GM19043 (cell line): ENCODE data around the gene BMPR2.
"Not testable (repeated sequence)": the region's sequence is repeated elsewhere in the genome, so short reads cannot be mapped to it uniquely, and the experiment has no call there.

Source experiments
- ATAC-seq: cut with Tn5 transposase; IDR thresholded peaks from one replicate; pipeline ENCODE4 v1.9.1; 2021; ENCODE audit warnings: low read depth; ENCODE audit not compliant: unreplicated experiment

The BMPR2 gene

DNA sequence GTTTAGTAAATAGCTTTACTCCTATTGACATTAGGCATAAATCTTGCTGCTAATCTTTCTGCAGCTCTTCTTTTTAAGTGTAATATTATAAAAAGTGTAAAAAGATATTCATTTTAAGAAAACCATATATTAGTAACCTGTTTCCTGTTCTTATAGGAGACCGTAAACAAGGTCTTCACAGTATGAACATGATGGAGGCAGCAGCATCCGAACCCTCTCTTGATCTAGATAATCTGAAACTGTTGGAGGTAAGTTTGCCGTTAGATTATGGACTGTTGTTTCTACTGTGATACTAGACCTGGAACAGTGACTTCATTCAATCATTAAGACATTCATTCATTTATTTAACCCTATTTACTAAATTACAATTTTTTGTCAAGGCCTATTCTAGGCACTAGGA, 138.6 kb downstream of the BMPR2 start:
- ATAC-seq, result no peak

DNA sequence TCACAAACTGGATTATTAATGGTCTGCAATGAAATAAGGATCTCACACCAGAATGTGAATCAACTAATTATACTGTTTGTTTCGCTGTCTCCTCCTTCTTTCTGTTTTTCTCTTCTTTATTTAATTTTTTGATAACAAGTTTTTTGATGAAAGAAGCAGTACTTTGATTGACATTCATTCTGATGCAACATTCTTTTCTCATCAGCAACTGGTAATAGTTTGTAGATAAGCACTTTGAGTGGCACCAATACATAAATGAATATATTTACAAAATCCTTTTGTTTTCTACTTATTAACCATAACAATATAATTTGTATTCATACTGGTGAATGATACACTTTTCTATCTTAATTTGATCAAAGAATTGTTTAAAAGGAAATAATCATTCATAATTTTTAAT, 143.3 kb downstream of the BMPR2 start:
- no peak for ATAC-seq

DNA sequence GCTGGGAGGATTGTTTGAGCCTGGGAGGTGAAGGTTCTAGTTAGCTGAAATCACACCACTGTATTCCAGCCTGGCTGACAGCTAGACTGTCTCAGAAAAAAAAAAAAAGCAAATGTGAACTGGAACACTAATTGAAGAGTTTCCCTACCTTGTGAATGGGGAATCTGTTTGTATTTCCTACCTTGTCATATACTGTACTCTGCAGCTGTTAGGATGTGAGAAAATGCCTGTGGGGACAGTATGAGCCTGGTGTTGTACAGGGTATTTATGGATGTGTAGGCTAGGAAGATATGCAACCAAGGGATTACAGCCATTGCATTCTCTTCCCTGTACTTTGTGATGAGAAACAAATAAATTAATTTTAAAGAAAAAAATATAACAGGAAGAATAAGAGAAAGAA, 145.3 kb downstream of the BMPR2 start:
- ATAC-seq, result no peak

DNA sequence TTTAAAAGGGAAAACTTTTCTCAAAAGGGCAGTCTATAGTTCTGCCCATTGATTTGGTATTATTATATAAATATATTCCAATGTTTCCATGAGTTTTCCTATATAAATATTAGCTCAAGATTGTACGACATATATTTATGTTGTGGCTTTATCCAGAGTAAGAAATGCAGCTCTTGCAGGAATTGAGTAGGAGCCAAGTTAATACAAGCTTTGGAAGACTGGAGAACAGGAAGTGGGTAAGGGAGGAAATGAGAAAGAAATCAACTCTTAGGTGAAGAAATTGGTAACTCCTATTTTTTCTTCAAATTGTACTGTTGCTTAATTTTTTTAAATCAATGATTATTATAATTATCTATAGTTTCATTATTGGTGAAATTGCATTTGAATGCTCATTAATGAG, 153.3 kb downstream of the BMPR2 start:
- ATAC-seq, result no peak

DNA sequence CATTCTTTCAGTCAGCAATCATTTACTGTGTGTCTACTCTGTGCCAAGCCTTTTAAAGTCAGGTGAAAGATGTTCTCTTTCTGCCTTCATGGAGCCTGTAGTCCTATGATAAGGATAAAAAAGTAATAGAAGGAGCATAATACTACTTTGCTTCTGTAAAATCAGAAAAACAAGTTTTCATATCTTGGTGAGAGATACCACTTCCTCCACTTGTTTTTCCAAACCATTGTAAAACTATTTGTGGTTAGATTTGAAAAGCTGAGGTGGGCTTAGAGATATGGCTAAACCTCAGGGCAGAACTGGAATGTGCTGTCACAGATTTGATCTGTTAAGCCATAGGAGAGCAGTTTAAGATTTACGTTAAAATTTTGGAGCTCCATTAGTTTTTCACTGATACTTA, 153.9 kb downstream of the BMPR2 start:
- ATAC-seq, result no peak

DNA sequence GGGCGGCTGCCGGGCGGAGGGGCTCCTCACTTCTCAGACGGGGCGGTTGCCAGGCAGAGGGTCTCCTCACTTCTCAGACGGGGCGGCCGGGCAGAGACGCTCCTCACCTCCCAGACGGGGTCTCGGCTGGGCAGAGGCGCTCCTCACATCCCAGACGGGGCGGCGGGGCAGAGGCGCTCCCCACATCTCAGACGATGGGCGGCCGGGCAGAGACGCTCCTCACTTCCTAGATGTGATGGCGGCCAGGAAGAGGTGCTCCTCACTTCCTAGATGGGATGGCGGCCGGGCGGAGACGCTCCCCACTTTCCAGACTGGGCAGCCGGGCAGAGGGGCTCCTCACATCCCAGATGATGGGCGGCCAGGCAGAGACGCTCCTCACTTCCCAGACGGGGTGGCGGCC, 159.2 kb downstream of the BMPR2 start:
- not testable (repeated sequence) for ATAC-seq

DNA sequence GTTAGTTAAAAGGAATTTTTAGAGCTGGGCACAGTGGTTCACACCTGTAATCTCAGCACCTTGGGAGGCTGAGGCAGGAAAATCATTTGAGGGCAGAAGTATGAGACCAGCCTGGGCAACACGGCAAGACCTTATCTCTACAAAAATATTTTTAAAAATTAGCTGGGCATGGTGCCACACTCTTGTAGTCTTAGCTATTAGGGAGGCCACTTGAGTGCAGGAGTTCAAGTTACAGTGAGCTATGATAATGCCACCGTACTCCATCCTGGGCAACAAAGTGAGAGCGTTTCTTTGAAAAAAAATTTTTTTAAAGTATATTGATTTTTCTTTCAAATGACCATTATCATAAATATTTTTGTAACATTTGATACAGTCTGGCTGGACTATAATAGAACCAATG, 165.0 kb downstream of the BMPR2 start:
- no peak for ATAC-seq

DNA sequence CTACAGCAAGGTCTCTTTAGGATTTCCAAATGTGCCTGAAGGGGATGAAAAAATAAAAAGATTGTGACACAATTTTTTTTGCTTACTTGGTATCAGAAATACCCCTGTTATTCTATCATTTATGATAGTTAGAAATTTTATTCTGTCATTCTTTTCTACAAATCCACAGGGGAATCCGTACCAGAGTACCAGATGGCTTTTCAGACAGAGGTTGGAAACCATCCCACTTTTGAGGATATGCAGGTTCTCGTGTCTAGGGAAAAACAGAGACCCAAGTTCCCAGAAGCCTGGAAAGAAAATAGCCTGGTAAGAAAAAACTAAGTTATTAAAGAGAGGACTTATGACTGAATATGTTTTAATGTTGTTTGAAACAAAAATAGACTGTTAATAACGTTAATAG, 166.0 kb downstream of the BMPR2 start:
- ATAC-seq, result no peak

DNA sequence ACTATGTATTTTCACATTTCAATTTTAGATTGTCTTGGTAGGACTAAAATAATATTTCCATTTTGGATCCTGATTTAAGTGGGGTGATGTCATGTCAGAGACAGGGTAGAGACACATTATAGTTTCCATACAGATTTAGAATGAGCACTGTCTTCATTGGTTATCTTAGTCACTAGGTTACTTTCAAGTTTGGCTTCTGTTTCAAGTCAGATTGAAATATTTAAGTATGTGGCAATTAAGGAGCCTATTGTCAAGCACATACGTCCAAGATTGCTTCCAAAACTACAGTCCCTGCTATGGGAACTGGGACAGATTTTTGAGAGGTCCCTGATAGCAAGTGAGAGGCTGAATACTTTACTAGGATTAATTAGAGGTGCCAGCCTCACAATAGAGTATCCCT, 169.4 kb downstream of the BMPR2 start:
- no peak for ATAC-seq

DNA sequence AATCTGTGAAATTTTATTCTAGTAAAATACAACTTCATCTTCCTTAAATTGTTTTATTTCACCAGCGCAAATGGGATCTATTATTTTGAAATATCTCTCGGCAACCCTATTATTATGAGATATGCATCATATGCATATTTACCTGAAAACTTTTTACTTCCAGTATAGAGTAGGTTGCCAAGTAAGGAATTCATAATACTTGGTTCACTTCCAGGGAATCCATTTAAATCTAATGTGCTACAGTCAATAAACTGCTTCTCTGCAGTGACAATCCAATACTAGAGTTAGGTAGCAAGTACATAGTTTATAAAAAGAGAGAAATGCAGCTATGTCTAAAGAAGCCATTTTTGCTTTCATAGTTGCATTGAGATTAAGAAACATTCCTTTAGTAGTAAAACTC, 169.8 kb downstream of the BMPR2 start:
- ATAC-seq, result no peak

DNA sequence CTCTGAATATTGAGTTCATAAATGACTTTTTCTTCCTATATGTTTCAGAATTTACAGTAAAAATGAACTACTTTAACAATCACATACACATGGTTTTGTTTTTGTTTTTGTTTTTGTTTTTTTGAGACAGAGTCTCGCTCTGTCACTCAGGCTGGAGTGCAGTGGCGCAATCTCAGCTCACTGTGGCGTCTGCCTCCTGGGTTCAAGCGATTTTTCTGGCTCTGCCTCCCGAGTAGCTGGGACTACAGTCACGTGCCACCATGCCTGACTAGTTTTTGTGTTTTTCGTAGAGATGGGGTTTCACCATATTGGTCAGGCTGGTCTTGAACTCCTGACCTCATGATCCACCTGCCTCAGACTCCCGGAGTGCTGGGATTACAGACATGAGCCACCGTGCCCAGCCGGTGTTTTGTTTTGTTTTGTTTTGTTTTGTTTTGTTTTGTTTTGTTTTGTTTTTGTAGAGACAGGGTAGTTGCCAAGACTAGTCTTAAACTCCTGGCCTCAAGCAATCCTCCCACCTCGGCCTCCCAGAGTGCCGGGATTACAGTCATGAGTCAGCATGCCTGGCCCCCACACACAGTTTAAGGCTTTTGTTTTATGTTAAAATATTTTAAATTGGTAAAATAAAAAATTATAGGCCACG, 170.5 kb downstream of the BMPR2 start:
- not testable (repeated sequence) for ATAC-seq

DNA sequence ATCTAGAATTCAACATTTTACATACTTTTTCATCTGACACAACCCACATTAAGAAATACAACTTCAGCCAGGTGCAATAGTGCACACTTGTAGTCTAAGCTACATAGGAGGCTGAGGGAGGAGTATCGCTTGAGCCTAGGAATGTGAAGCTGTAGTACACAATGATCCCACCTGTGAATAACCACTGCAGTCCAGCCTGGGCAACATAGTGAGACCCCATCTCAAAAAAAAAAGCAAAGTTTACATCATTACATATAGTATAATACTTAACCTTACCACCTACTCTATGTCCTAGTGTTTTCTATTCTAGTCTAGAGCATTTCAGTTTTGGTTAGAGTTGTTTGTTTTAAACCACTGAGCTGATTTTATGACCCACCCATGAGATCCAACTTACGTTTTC, 172.1 kb downstream of the BMPR2 start:
- ATAC-seq, result no peak

DNA sequence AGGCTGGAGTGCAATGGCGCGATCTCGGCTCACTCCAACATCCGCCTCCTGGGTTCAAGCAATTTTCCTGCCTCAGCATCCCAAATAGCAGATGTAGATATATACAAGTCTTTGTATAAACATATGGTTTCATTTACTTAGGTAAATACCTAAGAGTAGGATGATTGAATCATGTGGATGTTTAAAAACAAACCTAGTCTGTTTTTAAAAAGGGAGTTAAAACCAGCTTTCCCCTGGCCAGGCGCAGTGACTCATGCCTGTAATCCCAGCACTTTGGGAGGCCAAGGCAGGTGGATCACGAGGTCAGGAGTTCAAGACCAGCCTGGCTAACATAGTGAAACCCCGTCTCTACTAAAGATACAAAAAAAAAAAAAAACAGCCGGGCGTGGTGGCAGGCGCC, 174.9 kb downstream of the BMPR2 start:
- ATAC-seq, result not testable (repeated sequence)

DNA sequence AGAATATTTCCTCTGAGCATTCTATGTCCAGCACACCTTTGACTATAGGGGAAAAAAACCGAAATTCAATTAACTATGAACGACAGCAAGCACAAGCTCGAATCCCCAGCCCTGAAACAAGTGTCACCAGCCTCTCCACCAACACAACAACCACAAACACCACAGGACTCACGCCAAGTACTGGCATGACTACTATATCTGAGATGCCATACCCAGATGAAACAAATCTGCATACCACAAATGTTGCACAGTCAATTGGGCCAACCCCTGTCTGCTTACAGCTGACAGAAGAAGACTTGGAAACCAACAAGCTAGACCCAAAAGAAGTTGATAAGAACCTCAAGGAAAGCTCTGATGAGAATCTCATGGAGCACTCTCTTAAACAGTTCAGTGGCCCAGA, 179.2 kb downstream of the BMPR2 start:
- no peak for ATAC-seq

DNA sequence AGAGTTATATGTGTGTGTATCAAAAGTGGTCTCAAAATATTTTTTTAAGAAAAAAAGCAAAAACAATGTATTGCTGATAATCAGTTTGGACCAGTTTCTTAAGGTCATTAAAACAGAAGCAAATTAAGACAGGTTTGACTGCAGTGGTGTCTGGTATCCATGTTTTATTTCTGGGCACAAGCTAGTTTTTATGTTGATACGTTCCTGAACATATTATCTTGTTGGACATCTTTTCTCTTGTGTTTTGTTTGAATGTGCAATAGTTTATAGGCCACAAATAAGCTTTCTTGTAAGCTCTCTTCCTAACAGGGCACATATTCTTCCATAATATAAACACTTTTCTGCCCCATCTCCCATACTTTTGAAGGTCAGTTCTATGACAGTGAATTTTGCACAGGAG, 184.1 kb downstream of the BMPR2 start:
- ATAC-seq, result no peak

DNA sequence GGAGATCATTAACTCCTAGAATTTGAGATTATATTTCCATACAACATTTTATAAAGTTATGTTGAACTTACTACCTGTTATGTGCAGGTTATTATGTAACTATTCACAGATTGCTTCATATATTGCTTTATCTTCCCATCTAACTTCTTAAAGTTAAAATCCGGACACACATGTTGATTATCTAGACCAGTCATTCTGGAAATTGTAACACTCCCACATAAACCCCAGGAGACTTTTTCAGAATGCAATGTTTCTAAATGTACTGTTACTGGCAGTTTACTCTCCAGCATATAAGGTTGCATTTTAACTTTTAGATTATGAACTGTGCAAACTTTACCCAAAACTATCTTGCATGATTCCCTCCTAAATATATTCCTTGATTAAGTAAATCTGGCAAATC, 188.1 kb downstream of the BMPR2 start:
- ATAC-seq, result no peak

DNA sequence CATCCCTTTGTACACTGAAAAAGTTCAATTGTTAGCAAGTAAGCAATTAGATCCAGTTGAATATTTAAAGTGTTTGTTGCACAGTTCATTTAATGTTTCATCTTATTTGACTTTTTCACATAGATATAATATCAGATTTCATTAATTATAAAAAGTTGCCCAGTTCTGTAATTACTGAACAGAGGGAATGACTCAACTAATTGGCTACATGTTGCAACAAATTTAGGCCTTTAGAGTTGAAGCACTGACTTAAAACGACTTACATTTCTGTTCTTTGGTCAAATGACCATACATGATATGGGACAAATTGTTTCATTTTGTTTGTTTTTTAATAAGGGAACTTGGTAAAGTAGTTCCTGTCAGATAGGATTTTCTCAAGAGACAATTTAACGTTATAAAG, 190.2 kb downstream of the BMPR2 start:
- no peak for ATAC-seq

DNA sequence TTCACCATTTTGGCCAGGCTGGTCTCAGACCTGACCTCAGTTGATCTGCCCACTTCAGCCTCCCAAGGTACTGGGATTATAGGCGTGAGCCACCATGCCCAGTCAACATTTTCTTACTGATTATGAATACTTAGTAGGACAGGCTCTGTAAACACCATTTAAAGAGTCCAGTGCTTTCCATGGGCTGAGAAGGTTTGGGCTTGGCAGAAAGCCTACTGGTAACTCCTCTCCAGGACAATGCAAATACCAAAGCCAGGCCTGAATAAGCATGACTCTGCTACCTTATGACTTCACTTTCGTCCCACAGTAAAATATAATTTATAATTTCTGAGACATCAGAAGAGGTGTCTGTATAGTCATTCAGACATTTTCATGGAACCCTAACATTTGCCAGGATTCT, 198.4 kb downstream of the BMPR2 start:
- ATAC-seq, result no peak

DNA sequence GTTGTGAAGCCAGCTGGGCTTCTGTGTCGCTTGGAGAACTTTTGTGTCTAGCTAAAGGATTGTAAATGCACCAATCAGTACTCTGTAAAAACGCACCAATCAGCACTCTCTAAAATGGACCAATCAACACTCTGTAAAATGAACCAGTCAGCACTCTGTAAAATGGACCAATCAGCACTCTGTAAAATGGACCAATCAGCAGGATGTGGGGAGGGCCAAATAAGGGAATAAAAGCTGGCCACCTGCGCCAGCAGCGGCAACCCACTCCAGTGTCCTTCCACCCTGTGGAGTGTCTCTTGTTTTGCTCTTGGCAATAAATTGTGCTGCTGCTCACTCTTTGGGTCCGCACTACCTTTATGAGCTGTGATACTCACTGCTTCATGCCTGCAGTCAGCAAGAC, 199.1 kb downstream of the BMPR2 start:
- not testable (repeated sequence) for ATAC-seq

DNA sequence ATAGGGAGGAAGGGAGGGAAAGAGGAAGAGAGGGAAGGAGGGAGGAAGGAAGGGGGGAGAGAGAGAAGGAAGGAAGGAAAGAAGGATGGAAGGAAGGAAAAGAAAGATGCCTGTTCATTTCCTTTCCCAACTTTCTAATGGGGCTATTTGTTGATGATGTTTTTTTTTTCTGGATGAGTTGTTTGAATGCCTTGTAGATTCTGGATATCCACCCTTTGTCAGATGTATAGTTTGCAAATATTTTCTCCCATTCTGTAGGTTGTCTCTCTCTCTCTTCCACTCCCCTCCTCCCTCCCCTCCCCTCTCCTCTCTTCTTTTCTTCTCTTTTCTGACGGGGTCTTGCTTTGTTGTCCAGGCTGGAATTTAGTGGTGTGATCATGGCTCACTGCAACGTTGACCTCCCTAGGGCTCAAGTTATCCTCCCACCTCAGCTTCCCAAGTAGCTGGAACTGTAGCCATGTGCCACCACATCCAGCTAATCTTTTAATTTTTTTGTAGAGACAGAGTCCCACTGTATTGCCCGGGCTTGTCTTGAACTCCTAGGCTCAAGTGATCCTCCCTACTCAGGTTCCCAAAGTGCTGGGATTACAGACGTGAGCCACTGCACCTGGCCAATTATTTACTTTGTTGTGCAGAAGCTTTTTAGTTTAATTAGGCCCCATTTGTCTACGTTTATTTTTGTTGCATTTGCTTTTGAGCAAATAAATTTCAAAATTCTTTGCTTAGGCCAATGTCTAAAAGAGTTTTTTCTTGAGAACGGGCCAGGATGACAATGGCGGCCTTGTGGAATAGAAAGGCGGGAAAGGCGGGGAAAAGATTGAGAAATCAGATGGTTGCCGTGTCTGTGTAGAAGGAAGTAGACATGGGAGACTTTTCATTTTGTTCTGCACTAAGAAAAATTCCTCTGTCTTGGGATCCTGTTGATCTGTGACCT, 201.4 kb downstream of the BMPR2 start:
- no peak for ATAC-seq

DNA sequence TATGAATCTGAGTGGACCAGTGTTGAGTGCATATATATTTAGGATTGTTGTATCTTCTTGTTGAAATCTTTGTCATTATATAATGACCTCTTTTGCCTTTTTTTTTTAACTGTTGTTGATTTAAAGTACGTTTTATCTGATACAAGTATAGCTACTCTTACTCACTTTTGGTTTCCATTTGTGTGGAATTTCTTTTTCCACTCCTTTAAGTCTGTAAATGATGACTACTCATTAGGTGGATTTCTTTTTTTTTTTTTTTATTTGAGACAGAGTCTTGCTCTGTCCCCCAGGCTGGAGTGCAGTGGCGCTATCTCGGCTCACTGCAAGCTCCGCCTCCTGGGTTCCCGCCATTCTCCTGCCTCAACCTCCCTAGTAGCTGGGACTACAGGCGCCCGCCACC, 206.7 kb downstream of the BMPR2 start:
- ATAC-seq, result not testable (repeated sequence)

DNA sequence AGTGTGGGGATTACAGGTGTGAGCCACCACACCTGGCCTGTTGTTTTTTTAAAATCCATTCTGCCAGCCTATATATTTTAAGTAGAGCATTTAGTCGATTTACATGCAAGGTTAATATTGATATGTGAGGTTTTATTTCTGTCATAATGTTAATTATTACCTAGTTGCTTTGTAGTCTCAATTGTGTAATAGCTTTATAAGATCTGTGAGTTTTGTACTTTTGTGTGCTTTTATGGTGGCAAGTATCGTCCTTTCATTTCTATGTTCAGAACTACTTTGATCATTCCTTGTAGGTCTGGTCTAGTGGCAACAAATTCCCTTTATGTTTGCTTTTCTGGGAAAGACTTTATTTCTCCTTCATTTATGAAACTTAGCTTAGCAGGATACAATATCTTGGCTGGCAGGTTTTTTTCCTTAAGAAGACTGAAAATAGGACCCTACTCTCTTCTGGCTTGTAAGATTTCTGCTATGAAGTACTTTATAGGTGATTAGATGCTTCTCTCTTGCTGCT, 207.6 kb downstream of the BMPR2 start:
- no peak for ATAC-seq
